Measurements from ENCODE around the gene C22orf31.

DNA sequence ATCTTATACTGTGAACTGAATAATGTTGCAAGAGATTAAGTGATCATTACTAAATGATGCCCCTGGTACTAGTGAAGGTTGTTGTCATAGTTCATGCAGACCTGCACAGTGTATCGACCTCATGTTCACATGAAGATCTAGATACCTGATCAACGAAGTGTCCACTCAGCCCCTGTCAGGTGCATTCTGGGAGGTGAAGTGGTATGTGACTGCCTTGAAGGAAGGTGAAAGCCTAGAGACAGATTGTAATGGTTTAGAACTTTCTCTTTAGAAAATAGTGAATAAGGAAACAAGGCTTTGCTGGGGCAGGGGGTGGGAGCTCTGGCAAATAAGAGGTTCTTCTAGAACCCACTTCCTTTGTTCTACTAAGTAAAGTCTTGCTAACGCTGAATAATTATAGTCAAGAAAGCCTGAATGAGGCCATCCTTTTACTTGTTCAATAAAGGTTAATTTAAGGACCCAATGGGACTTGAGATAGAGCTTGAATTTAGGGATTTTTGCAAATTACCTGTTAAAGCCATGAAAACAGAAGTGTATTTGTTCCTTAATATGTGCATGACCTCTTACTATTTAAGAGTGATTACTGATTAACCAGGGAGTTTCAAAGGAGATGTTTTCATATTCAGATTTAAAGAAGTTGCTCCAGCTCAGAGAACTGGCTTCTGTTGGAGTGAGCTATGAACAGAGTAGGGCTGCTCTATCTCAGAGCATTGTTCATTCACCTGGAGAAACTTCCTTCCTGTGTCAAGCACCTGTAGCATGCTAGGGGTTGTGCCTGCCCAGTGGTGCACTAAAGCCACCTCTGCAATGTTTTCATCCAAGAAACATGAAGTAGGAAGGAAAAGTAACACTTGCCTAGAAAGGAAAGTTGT is 45.3 kb downstream of the C22orf31 start:
- TF ChIP-seq, protein P1, sequence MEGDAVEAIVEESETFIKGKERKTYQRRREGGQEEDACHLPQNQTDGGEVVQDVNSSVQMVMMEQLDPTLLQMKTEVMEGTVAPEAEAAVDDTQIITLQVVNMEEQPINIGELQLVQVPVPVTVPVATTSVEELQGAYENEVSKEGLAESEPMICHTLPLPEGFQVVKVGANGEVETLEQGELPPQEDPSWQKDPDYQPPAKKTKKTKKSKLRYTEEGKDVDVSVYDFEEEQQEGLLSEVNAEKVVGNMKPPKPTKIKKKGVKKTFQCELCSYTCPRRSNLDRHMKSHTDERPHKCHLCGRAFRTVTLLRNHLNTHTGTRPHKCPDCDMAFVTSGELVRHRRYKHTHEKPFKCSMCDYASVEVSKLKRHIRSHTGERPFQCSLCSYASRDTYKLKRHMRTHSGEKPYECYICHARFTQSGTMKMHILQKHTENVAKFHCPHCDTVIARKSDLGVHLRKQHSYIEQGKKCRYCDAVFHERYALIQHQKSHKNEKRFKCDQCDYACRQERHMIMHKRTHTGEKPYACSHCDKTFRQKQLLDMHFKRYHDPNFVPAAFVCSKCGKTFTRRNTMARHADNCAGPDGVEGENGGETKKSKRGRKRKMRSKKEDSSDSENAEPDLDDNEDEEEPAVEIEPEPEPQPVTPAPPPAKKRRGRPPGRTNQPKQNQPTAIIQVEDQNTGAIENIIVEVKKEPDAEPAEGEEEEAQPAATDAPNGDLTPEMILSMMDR (IDR thresholded peaks at IDR 0.05) = no peak
- no peak for TF ChIP-seq POLR2A (IDR thresholded peaks at IDR 0.05)
